Fibroblast of mammary gland (primary cell): ENCODE results near the gene PLA2G4D.

ENCODE experiments used
- DNase-seq: peaks from one replicate; pipeline ENCODE4 v3.0.0-alpha.2; 2010; ENCODE audit warnings: low read depth
- H3K4me3 ChIP-seq: 2 replicates; pipeline ENCODE4 v1.5.1; 2011; ENCODE audit warnings: low read depth, mild to moderate bottlenecking, low read length, moderate library complexity; ENCODE audit not compliant: control insufficient read depth
- CTCF ChIP-seq: conservative IDR thresholded peaks from 2 replicates; pipeline ENCODE4 v1.5.1; 2011; ENCODE audit warnings: low read depth, low read length, inconsistent platforms; ENCODE audit not compliant: control insufficient read depth, insufficient read depth

The PLA2G4D gene

GRCh38 chr15:42083916-42084315 is 10.4 kb downstream of the PLA2G4D start:
- no peak overlapping the region for H3K4me3 ChIP-seq
- DNase-seq: no peak
- no peak for TF ChIP-seq CTCF

- no peak overlapping the region for H3K4me3 ChIP-seq
- no peak for DNase-seq
- no peak for TF ChIP-seq CTCF
Measured at GRCh38 chr15:42083605-42083908, 10.8 kb downstream of the PLA2G4D start.

- no peak overlapping the region for H3K4me3 ChIP-seq
- TF ChIP-seq CTCF: no peak
- DNase-seq: no peak
Measured at GRCh38 chr15:42082823-42083604, 11.3 kb downstream of the PLA2G4D start.

- no peak for TF ChIP-seq CTCF
- no peak overlapping the region for H3K4me3 ChIP-seq
- DNase-seq: no peak
Measured at GRCh38 chr15:42082141-42082540, 12.2 kb downstream of the PLA2G4D start.

GRCh38 chr15:42080919-42081830 is 13.2 kb downstream of the PLA2G4D start:
- TF ChIP-seq CTCF: no peak
- H3K4me3 ChIP-seq: no peak overlapping the region
- DNase-seq: no peak

- DNase-seq: peak; percentile 60
Measured at GRCh38 chr15:42080186-42080918, 14.0 kb downstream of the PLA2G4D start.

More at GRCh38 chr15:42080186-42080918, 14.0 kb downstream of the PLA2G4D start:
- H3K4me3 ChIP-seq: no peak overlapping the region
- no peak for TF ChIP-seq CTCF
